Caco-2 (cell line): ENCODE results near the gene CAND1. TPM values are rescaled to one million over a fixed set of nuclear protein-coding genes. Genes with fewer than 3 reads are reported as not detected.

Source experiments
- BruUV-seq: library from RNA; stranded (reverse); fragments of 400-500 nt; replicated peaks from 2 replicates; lab custom pipeline; 2021; lab: Mats Ljungman, UMichigan
- CTCF ChIA-PET: fragments of 300-600 bp; sonication (Branson Sonifier 250); formaldehyde crosslinking; loops from one replicate; lab custom pipeline; 2022; ENCODE audit warnings: antibody characterized with exemption; lab: Charles Lee
- POLR2A ChIA-PET: fragments of 300-600 bp; sonication (Branson Sonifier 250); formaldehyde crosslinking; loops from one replicate; lab custom pipeline; 2022; ENCODE audit warnings: antibody characterized with exemption; lab: Charles Lee
- DNase-seq, 2 experiments: peaks; one replicate each; pipeline versions ENCODE4 v3.0.0 to v3.0.0-alpha.2; 2020 to 2022
- H3K27me3 ChIP-seq: replicated peaks from 2 replicates; pipeline ENCODE4 v1.6.0; 2011; ENCODE audit warnings: low read length; ENCODE audit not compliant: control insufficient read depth, insufficient read depth
- H3K36me3 ChIP-seq: 2 replicates; pipeline ENCODE4 v1.5.1; 2011; ENCODE audit warnings: low read length; ENCODE audit not compliant: control insufficient read depth, insufficient read depth
- H3K4me1 ChIP-seq: fragments of 250-450 bp; sonication (Bioruptor Pico); 2 replicates; pipeline ENCODE4 v1.5.1; 2020; ENCODE audit warnings: mild to moderate bottlenecking
- H3K4me3 ChIP-seq: 2 replicates; pipeline ENCODE4 v1.5.1; 2011; ENCODE audit warnings: low read depth, mild to moderate bottlenecking, control low read depth, low read length
- H3K9me3 ChIP-seq: fragments of 250-450 bp; sonication (Bioruptor Pico); 2 replicates; pipeline ENCODE4 v1.5.1; 2020; ENCODE audit warnings: mild to moderate bottlenecking, moderate library complexity
- H3K27ac Mint-ChIP-seq: one replicate; pipeline ENCODE4 v1.8.0; 2022; ENCODE audit warnings: mixed read lengths; ENCODE audit not compliant: unreplicated experiment
- H3K27me3 Mint-ChIP-seq: one replicate; pipeline ENCODE4 v1.8.0; 2022; ENCODE audit warnings: mixed read lengths; ENCODE audit not compliant: insufficient read depth, unreplicated experiment
- H3K36me3 Mint-ChIP-seq: one replicate; pipeline ENCODE4 v1.8.0; 2022; ENCODE audit warnings: mild to moderate bottlenecking, mixed read lengths; ENCODE audit not compliant: insufficient read depth, unreplicated experiment
- H3K4me1 Mint-ChIP-seq: one replicate; pipeline ENCODE4 v1.8.0; 2022; ENCODE audit warnings: low read depth, mixed read lengths; ENCODE audit not compliant: unreplicated experiment
- H3K4me3 Mint-ChIP-seq: one replicate; pipeline ENCODE4 v1.8.0; 2022; ENCODE audit warnings: mild to moderate bottlenecking, moderate library complexity, mixed read lengths; ENCODE audit not compliant: unreplicated experiment
- H3K9me3 Mint-ChIP-seq: one replicate; pipeline ENCODE4 v1.8.0; 2022; ENCODE audit warnings: mixed read lengths; ENCODE audit not compliant: unreplicated experiment
- CTCF ChIP-seq, 2 experiments: fragments of 200-600 bp in 1 of 2; IDR thresholded peaks; 1 replicate in 1 of 2; 2 replicates in 1 of 2; pipeline versions ENCODE4 v1.5.1 to v1.8.0; 2011 to 2022; ENCODE audit warnings: antibody characterized with exemption in 1 of 2, control low read depth in 1 of 2, inconsistent platforms in 1 of 2, low read depth in 1 of 2, low read length in 1 of 2, mild to moderate bottlenecking in 1 of 2, moderate library complexity in 1 of 2; ENCODE audit not compliant: insufficient read depth in 1 of 2, severe bottlenecking in 1 of 2, unreplicated experiment in 1 of 2
- intact Hi-C: fragments of 100-400 bp; cut with micrococcal nuclease; formaldehyde crosslinking; loops from one replicate; pipeline ENCODE4 v1.10.0; 2022; ENCODE audit not compliant: unreplicated experiment
- total RNA-seq: library from RNA; stranded (reverse); gene quantifications from 2 replicates; pipeline ENCODE4 v1.2.3, GENCODE V29; 2022

Gene CAND1
- total RNA-seq, 1 experiment from 2014 or later: 148 TPM

- Histone ChIP-seq H3K36me3 (no peaks in the 10 kb centered on the region), H3K4me1 (0 out of 2 replicates have a peak, but pooled peaks cover 4% of the 10 kb centered on the region), H3K27me3 (no peaks in the 10 kb centered on the region), H3K4me3 (no peak overlapping the region), H3K9me3 (no peaks in the 10 kb centered on the region)
- no TSS peak for BruUV-seq
- Mint-ChIP-seq H3K4me3 (no peak overlapping the region), H3K27me3 (no peaks in the 10 kb centered on the region), H3K27ac (no peak overlapping the region), H3K4me1 (peaks cover 20% of the 10 kb centered on the region), H3K36me3 (peaks cover 33% of the 10 kb centered on the region), H3K9me3 (no peaks in the 10 kb centered on the region)
- POLR2A ChIA-PET: no interaction called here
- no peak for DNase-seq
- no peak for TF ChIP-seq CTCF (IDR thresholded peaks at IDR 0.05; ENCODE audit: insufficient read depth in 1 of 2, low read depth in 1 of 2, low read length in 1 of 2, severe bottlenecking in 1 of 2, unreplicated experiment in 1 of 2)
- intact Hi-C loops: no loop called here
- CTCF ChIA-PET: no interaction called here
Measured at GRCh38 chr12:67275380-67275913, 6.3 kb downstream of the CAND1 start.

GRCh38 chr12:67276421-67276820 lies 7.3 kb downstream of the CAND1 start:
- Mint-ChIP-seq H3K9me3 (no peaks in the 10 kb centered on the region), H3K4me1 (peaks cover 14% of the 10 kb centered on the region), H3K27me3 (no peaks in the 10 kb centered on the region), H3K27ac (no peak overlapping the region), H3K4me3 (no peak overlapping the region), H3K36me3 (peaks cover 30% of the 10 kb centered on the region)
- H3K27me3 ChIP-seq: no peaks in the 10 kb centered on the region
- no TSS peak for BruUV-seq
- H3K36me3 ChIP-seq: no peaks in the 10 kb centered on the region
- ChIA-PET CTCF (no interaction called here), POLR2A (no interaction called here)
- no peak for DNase-seq
- intact Hi-C loops: no loop called here
- H3K4me3 ChIP-seq: no peak overlapping the region
- TF ChIP-seq CTCF (IDR thresholded peaks at IDR 0.05; ENCODE audit: insufficient read depth in 1 of 2, low read depth in 1 of 2, low read length in 1 of 2, severe bottlenecking in 1 of 2, unreplicated experiment in 1 of 2): no peak
- H3K4me1 ChIP-seq: 0 out of 2 replicates have a peak, but pooled peaks cover 4% of the 10 kb centered on the region
- no peaks in the 10 kb centered on the region for H3K9me3 ChIP-seq

- BruUV-seq: no TSS peak
- Mint-ChIP-seq H3K36me3 (peaks cover 16% of the 10 kb centered on the region), H3K27ac (no peak overlapping the region), H3K4me1 (peaks cover 14% of the 10 kb centered on the region), H3K4me3 (no peak overlapping the region), H3K9me3 (no peaks in the 10 kb centered on the region), H3K27me3 (no peaks in the 10 kb centered on the region)
- CTCF ChIA-PET: no interaction called here
- Histone ChIP-seq H3K36me3 (no peaks in the 10 kb centered on the region), H3K4me3 (no peak overlapping the region), H3K27me3 (no peaks in the 10 kb centered on the region), H3K9me3 (no peaks in the 10 kb centered on the region), H3K4me1 (0 out of 2 replicates have a peak, but pooled peaks cover 4% of the 10 kb centered on the region)
- intact Hi-C loops: no loop called here
- POLR2A ChIA-PET: no interaction called here
- no peak for DNase-seq
- no peak for TF ChIP-seq CTCF (IDR thresholded peaks at IDR 0.05; ENCODE audit: insufficient read depth in 1 of 2, low read depth in 1 of 2, low read length in 1 of 2, severe bottlenecking in 1 of 2, unreplicated experiment in 1 of 2)
Measured at GRCh38 chr12:67279637-67280036, 10.5 kb downstream of the CAND1 start.
